Testis (tissue), 2 donors: ENCODE measurements around the gene CXCL3.

ENCODE experiments used
- POLR2A ChIP-seq: fragments of 450-650 bp; IDR thresholded peaks from one replicate; pipeline ENCODE4 v1.6.1; 2017; ENCODE audit warnings: antibody characterized with exemption, mild to moderate bottlenecking, moderate library complexity
- TF ChIP-seq, protein P1 (sequence below), 3 experiments: fragments of 450-650 bp in 2 of 3; fragments of 200-600 bp in 1 of 3; sonication (generic) in 1 of 3; IDR thresholded peaks; one replicate each; pipeline ENCODE4 v1.5.1; 2016 to 2019; ENCODE audit warnings: antibody characterized with exemption in 3 of 3, mild to moderate bottlenecking in 2 of 3, moderate library complexity in 1 of 3

GRCh38 chr4:74057588-74057987 lies 19.1 kb upstream of the CXCL3 start:
- TF ChIP-seq, protein P1, sequence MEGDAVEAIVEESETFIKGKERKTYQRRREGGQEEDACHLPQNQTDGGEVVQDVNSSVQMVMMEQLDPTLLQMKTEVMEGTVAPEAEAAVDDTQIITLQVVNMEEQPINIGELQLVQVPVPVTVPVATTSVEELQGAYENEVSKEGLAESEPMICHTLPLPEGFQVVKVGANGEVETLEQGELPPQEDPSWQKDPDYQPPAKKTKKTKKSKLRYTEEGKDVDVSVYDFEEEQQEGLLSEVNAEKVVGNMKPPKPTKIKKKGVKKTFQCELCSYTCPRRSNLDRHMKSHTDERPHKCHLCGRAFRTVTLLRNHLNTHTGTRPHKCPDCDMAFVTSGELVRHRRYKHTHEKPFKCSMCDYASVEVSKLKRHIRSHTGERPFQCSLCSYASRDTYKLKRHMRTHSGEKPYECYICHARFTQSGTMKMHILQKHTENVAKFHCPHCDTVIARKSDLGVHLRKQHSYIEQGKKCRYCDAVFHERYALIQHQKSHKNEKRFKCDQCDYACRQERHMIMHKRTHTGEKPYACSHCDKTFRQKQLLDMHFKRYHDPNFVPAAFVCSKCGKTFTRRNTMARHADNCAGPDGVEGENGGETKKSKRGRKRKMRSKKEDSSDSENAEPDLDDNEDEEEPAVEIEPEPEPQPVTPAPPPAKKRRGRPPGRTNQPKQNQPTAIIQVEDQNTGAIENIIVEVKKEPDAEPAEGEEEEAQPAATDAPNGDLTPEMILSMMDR (IDR thresholded peaks at IDR 0.05), result no peak
- no peak for TF ChIP-seq POLR2A
